ENCODE results near the gene BSND. TPM values are rescaled to one million over a fixed set of nuclear protein-coding genes. Genes with fewer than 3 reads are reported as not detected.
A peak's percentile ranks its signal among the peaks of the same experiment; 100 is the strongest.

BSND gene
- polyA plus RNA-seq, 1 of the 3 experiments (the other 2 are of a cell fraction): not detected

DNA sequence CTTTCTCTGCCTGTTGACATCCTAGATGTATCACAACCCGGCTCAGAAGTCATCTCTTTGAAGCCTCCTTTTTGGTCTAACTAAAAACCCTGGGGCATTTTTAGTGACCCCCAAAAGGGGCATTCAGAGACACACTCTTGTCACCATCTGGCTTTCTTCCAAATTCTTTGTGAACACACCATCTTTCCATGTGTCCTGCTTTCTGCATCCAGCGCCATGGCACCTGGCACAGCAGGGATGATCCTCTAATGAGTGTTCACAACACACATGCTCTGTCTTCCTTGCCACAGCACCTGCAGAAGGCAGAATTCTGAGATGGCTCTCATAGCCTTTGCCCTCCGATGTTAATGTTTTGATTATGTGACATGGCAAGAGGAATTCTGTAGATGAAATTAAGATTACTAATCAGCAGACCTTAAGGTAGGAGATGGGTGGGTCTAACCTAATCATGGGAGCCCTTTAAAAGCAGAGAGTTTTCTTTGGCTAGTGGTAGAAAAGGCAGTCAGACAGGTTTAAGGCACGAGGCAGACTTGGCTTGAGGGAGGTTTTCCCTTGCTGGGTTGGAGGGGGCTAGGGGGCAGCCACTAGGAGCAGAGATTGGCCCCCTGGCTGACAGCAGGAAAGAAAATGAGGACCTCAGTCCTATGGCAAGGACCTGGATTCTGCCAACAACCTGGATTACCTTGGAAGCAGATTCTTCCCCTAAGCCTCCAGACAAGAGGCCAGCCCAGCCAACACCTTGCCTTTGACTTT, 23.2 kb upstream of the BSND start:
- ChIA-PET POLR2A (no interaction called here), CTCF (interaction anchor here (0.8 to 5.0 kb wide), 3 partner anchors 21 to 30 kb away, joined by 4 to 42 read pairs (median 32); no protein-coding TSS in a partner anchor)
- Histone ChIP-seq H3K36me3 (replicated peaks in 1 of 2; ENCODE audit: control insufficient read depth in 1 of 2, insufficient read depth in 2 of 2, low read length in 1 of 2) (no peaks in the 10 kb centered on the region), H3K27ac (ENCODE audit: low read depth in 2 of 2, low read length in 1 of 2) (no peak overlapping the region), H3K27me3 (ENCODE audit: insufficient read depth) (no peaks in the 10 kb centered on the region), H3K9me2 (no peaks in the 10 kb centered on the region), H3K79me2 (ENCODE audit: insufficient read depth) (no peaks in the 10 kb centered on the region), H3K4me1 (ENCODE audit: control insufficient read depth in 1 of 2, insufficient read depth in 2 of 2, low read depth in 1 of 2, low read length in 1 of 2) (no peaks in the 10 kb centered on the region; a peak in 1 of 4 replicates), H3K9ac (no peak overlapping the region), H3K9me3 (no peaks in the 10 kb centered on the region), H3K4me2 (no peak overlapping the region), H4K20me1 (ENCODE audit: insufficient read depth) (no peaks in the 10 kb centered on the region), H3K4me3 (ENCODE audit: low read depth in 2 of 2, low read length in 1 of 2) (no peak overlapping the region), H3F3A (replicated peaks; ENCODE audit: insufficient read depth) (peaks cover 4% of the 10 kb centered on the region), H2AFZ (ENCODE audit: low read depth) (no peak overlapping the region)
- 58% methylated on average over 4 of the region's 4 CpGs for WGBS (ENCODE audit: low lambda C conversion rate)
- peak; percentile 17 for DNase-seq
- TF ChIP-seq, protein P1, sequence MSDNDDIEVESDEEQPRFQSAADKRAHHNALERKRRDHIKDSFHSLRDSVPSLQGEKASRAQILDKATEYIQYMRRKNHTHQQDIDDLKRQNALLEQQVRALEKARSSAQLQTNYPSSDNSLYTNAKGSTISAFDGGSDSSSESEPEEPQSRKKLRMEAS (IDR thresholded peaks at IDR 0.05; ENCODE audit: low read depth): no peak
- TF ChIP-seq FOXM1 (IDR thresholded peaks at IDR 0.05; ENCODE audit: low read depth): no peak
- TF ChIP-seq, protein P2, sequence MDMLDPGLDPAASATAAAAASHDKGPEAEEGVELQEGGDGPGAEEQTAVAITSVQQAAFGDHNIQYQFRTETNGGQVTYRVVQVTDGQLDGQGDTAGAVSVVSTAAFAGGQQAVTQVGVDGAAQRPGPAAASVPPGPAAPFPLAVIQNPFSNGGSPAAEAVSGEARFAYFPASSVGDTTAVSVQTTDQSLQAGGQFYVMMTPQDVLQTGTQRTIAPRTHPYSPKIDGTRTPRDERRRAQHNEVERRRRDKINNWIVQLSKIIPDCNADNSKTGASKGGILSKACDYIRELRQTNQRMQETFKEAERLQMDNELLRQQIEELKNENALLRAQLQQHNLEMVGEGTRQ (IDR thresholded peaks at IDR 0.05; ENCODE audit: borderline replicate concordance, low read depth, low read length): no peak

DNA sequence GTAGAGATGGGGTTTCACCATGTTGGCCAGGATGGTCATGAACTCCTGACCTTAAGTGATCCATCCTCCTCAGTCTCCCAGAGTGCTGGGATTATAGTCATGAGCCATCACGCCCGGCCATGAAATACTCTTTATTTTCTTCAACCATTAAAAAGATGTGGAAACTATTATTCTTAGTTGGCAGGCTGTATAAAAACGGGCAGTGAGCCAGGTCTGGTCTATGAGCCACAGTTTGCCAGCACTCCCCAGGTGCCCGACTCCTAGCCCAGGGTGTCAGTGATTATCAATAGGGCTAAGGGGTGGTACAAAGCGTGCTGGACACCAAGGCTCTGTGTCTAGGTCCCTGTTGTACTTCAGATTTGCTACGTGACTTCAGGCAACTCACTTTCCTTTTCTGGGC, 22.0 kb upstream of the BSND start:
- H2AFZ ChIP-seq (ENCODE audit: low read depth): no peak overlapping the region
- 74% methylated on average over 6 of the region's 6 CpGs for WGBS (ENCODE audit: low lambda C conversion rate)
- H3K4me3 ChIP-seq (ENCODE audit: low read depth in 2 of 2, low read length in 1 of 2): no peak overlapping the region
- no peaks in the 10 kb centered on the region for H3K9me3 ChIP-seq
- H3K79me2 ChIP-seq (ENCODE audit: insufficient read depth): no peaks in the 10 kb centered on the region
- CTCF ChIA-PET: interaction anchor here (0.9 to 5.0 kb wide), 5 partner anchors 11 to 45 kb away, joined by 3 to 42 read pairs (median 18); no protein-coding TSS in a partner anchor
- no peaks in the 10 kb centered on the region for H3K36me3 ChIP-seq (replicated peaks in 1 of 2; ENCODE audit: control insufficient read depth in 1 of 2, insufficient read depth in 2 of 2, low read length in 1 of 2)
- no peak overlapping the region for H3K4me2 ChIP-seq
- no peaks in the 10 kb centered on the region for H4K20me1 ChIP-seq (ENCODE audit: insufficient read depth)
- no peaks in the 10 kb centered on the region; a peak in 1 of 4 replicates for H3K4me1 ChIP-seq (ENCODE audit: control insufficient read depth in 1 of 2, insufficient read depth in 2 of 2, low read depth in 1 of 2, low read length in 1 of 2)
- no peak overlapping the region for H3K9ac ChIP-seq
- no peaks in the 10 kb centered on the region for H3K9me2 ChIP-seq
- no peaks in the 10 kb centered on the region for H3K27me3 ChIP-seq (ENCODE audit: insufficient read depth)
- POLR2A ChIA-PET: no interaction called here
- peaks cover 4% of the 10 kb centered on the region for H3F3A ChIP-seq (replicated peaks; ENCODE audit: insufficient read depth)
- H3K27ac ChIP-seq (ENCODE audit: low read depth in 2 of 2, low read length in 1 of 2): no peak overlapping the region
- no peak for DNase-seq
- no peak for TF ChIP-seq EZH2phosphoT487 (IDR thresholded peaks at IDR 0.05; ENCODE audit: borderline replicate concordance, low read depth)
- TF ChIP-seq, protein P3, sequence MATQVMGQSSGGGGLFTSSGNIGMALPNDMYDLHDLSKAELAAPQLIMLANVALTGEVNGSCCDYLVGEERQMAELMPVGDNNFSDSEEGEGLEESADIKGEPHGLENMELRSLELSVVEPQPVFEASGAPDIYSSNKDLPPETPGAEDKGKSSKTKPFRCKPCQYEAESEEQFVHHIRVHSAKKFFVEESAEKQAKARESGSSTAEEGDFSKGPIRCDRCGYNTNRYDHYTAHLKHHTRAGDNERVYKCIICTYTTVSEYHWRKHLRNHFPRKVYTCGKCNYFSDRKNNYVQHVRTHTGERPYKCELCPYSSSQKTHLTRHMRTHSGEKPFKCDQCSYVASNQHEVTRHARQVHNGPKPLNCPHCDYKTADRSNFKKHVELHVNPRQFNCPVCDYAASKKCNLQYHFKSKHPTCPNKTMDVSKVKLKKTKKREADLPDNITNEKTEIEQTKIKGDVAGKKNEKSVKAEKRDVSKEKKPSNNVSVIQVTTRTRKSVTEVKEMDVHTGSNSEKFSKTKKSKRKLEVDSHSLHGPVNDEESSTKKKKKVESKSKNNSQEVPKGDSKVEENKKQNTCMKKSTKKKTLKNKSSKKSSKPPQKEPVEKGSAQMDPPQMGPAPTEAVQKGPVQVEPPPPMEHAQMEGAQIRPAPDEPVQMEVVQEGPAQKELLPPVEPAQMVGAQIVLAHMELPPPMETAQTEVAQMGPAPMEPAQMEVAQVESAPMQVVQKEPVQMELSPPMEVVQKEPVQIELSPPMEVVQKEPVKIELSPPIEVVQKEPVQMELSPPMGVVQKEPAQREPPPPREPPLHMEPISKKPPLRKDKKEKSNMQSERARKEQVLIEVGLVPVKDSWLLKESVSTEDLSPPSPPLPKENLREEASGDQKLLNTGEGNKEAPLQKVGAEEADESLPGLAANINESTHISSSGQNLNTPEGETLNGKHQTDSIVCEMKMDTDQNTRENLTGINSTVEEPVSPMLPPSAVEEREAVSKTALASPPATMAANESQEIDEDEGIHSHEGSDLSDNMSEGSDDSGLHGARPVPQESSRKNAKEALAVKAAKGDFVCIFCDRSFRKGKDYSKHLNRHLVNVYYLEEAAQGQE (IDR thresholded peaks at IDR 0.05; ENCODE audit: low read depth, low read length): no peak
- TF ChIP-seq, protein P4, sequence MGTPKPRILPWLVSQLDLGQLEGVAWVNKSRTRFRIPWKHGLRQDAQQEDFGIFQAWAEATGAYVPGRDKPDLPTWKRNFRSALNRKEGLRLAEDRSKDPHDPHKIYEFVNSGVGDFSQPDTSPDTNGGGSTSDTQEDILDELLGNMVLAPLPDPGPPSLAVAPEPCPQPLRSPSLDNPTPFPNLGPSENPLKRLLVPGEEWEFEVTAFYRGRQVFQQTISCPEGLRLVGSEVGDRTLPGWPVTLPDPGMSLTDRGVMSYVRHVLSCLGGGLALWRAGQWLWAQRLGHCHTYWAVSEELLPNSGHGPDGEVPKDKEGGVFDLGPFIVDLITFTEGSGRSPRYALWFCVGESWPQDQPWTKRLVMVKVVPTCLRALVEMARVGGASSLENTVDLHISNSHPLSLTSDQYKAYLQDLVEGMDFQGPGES (IDR thresholded peaks at IDR 0.05; ENCODE audit: low read depth, low read length): no peak
- TF ChIP-seq RCOR1 (IDR thresholded peaks at IDR 0.05; ENCODE audit: low read length): no peak
- no peak for TF ChIP-seq FOSL2 (IDR thresholded peaks at IDR 0.05; ENCODE audit: borderline replicate concordance, low read depth)
- TF ChIP-seq YY1 (IDR thresholded peaks at IDR 0.05; ENCODE audit: low read depth): no peak
- no peak for TF ChIP-seq FOXM1 (IDR thresholded peaks at IDR 0.05; ENCODE audit: low read depth)
- TF ChIP-seq, protein P1 (IDR thresholded peaks at IDR 0.05; ENCODE audit: low read depth): no peak
- no peak for TF ChIP-seq RAD21 (IDR thresholded peaks at IDR 0.05; ENCODE audit: low read length)
- TF ChIP-seq GABPA (IDR thresholded peaks at IDR 0.05; ENCODE audit: low read depth): no peak
- TF ChIP-seq, protein P5, sequence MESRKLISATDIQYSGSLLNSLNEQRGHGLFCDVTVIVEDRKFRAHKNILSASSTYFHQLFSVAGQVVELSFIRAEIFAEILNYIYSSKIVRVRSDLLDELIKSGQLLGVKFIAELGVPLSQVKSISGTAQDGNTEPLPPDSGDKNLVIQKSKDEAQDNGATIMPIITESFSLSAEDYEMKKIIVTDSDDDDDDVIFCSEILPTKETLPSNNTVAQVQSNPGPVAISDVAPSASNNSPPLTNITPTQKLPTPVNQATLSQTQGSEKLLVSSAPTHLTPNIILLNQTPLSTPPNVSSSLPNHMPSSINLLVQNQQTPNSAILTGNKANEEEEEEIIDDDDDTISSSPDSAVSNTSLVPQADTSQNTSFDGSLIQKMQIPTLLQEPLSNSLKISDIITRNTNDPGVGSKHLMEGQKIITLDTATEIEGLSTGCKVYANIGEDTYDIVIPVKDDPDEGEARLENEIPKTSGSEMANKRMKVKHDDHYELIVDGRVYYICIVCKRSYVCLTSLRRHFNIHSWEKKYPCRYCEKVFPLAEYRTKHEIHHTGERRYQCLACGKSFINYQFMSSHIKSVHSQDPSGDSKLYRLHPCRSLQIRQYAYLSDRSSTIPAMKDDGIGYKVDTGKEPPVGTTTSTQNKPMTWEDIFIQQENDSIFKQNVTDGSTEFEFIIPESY (IDR thresholded peaks at IDR 0.05; ENCODE audit: borderline replicate concordance, low read depth): no peak
- TF ChIP-seq POLR2AphosphoS5 (IDR thresholded peaks at IDR 0.05; ENCODE audit: low read depth, low read length): no peak
- no peak for TF ChIP-seq CHD2 (IDR thresholded peaks at IDR 0.05; ENCODE audit: low read length, partially characterized antibody)
